Hepatocyte (in vitro differentiated cells): ENCODE measurements around the gene APOL1. TPM values are rescaled to one million over a fixed set of nuclear protein-coding genes. Genes with fewer than 3 reads are reported as not detected.

Experiments
- DNase-seq: peaks from one replicate; pipeline ENCODE4 v3.0.0-alpha.2; 2016; ENCODE audit warnings: low spot score
- H2AFZ ChIP-seq: fragments of 200-600 bp; sonication (generic); 2 replicates; pipeline ENCODE4 v1.6.0; 2016; ENCODE audit warnings: antibody characterized with exemption, mild to moderate bottlenecking
- H3K27ac ChIP-seq: fragments of 200-600 bp; sonication (generic); 2 replicates; pipeline ENCODE4 v1.5.1; 2016; ENCODE audit warnings: mild to moderate bottlenecking
- H3K27me3 ChIP-seq: fragments of 200-600 bp; sonication (generic); 2 replicates; pipeline ENCODE4 v1.6.1; 2016
- H3K36me3 ChIP-seq: fragments of 200-600 bp; sonication (generic); replicated peaks from 2 replicates; pipeline ENCODE4 v1.5.1; 2016; ENCODE audit warnings: low read depth; ENCODE audit not compliant: insufficient read depth
- H3K4me1 ChIP-seq: fragments of 200-600 bp; sonication (generic); 2 replicates; pipeline ENCODE4 v1.5.1; 2016; ENCODE audit warnings: mild to moderate bottlenecking, moderate library complexity; ENCODE audit not compliant: insufficient read depth
- H3K4me2 ChIP-seq: fragments of 200-600 bp; sonication (generic); 2 replicates; pipeline ENCODE4 v1.6.0; 2016
- H3K4me3 ChIP-seq: fragments of 200-600 bp; sonication (generic); 2 replicates; pipeline ENCODE4 v1.5.1; 2016; ENCODE audit warnings: mild to moderate bottlenecking
- H3K79me2 ChIP-seq: fragments of 200-600 bp; sonication (generic); 2 replicates; pipeline ENCODE4 v1.6.0; 2017; ENCODE audit warnings: mild to moderate bottlenecking
- H3K9me2 ChIP-seq: fragments of 200-600 bp; sonication (generic); replicated peaks from 2 replicates; pipeline ENCODE4 v1.6.0; 2017; ENCODE audit warnings: mild to moderate bottlenecking; ENCODE audit not compliant: insufficient read depth
- H3K9me3 ChIP-seq: fragments of 200-600 bp; sonication (generic); 2 replicates; pipeline ENCODE4 v1.5.1; 2016; ENCODE audit warnings: low read depth, mild to moderate bottlenecking
- H4K20me1 ChIP-seq: fragments of 200-600 bp; sonication (generic); 2 replicates; pipeline ENCODE4 v1.6.0; 2016; ENCODE audit warnings: mild to moderate bottlenecking; ENCODE audit not compliant: insufficient read depth, poor library complexity, severe bottlenecking
- CTCF ChIP-seq: fragments of 200-600 bp; sonication (generic); IDR thresholded peaks from 2 replicates; pipeline ENCODE4 v1.5.1; 2016; ENCODE audit warnings: antibody characterized with exemption, mild to moderate bottlenecking; ENCODE audit not compliant: poor library complexity
- EZH2 ChIP-seq: fragments of 200-600 bp; sonication (generic); IDR thresholded peaks from 2 replicates; pipeline ENCODE4 v1.6.1; 2016; ENCODE audit warnings: antibody characterized with exemption, mild to moderate bottlenecking, borderline replicate concordance
- EZH2phosphoT487 ChIP-seq: fragments of 200-600 bp; sonication (generic); IDR thresholded peaks from one replicate; pipeline ENCODE4 v1.6.1; 2018; ENCODE audit warnings: antibody characterized with exemption, mild to moderate bottlenecking, low read depth, moderate library complexity; ENCODE audit not compliant: unreplicated experiment, severe bottlenecking
- WGBS: methylation state at CpG from one replicate; pipeline ENCODE4 v1.1.6; 2016; ENCODE audit warnings: low lambda C conversion rate; ENCODE audit errors: missing lambda C conversion rate; 5-methylcytosine and 5-hydroxymethylcytosine counted together
- polyA plus RNA-seq: library from polyadenylated mRNA; unstranded; fragments of >200 nt; fragmentation: Nextera tagmentation; extraction: Ambion mirVana; gene quantifications from 2 replicates; pipeline ENCODE4 v1.2.1, GENCODE V29; 2016
- total RNA-seq: library from RNA; depleted of rRNA; stranded (reverse); fragments of >200 nt; gene quantifications from 2 replicates; pipeline ENCODE4 v1.2.3, GENCODE V29; 2014

APOL1 gene
- total and polyA plus RNA-seq, 2 experiments from 2014 or later: 6.4 to 7.3 TPM

- peaks cover 5% of the 10 kb centered on the region for H3K79me2 ChIP-seq
- peaks cover 3% of the 10 kb centered on the region for H3K36me3 ChIP-seq
- 92% methylated on average over 19 of the region's 19 CpGs for WGBS
Measured at GRCh38 chr22:36297568-36297967, 44.6 kb downstream of the APOL1 start.

GRCh38 chr22:36298118-36298517 is 45.2 kb downstream of the APOL1 start:
- Histone ChIP-seq H3K4me1 (peaks cover 5% of the 10 kb centered on the region), H2AFZ (no peak overlapping the region), H3K9me3 (no peaks in the 10 kb centered on the region), H3K79me2 (peaks cover 5% of the 10 kb centered on the region), H3K4me3 (no peak overlapping the region), H3K4me2 (no peak overlapping the region), H3K9me2 (no peaks in the 10 kb centered on the region), H3K36me3 (peaks cover 2% of the 10 kb centered on the region), H3K27me3 (no peaks in the 10 kb centered on the region), H4K20me1 (no peaks in the 10 kb centered on the region), H3K27ac (no peak overlapping the region)
- DNase-seq: no peak
- no peak for TF ChIP-seq CTCF
- no peak for TF ChIP-seq EZH2
- no peak for TF ChIP-seq EZH2phosphoT487
- 98% methylated on average over 8 of the region's 8 CpGs for WGBS

More at GRCh38 chr22:36297568-36297967, 44.6 kb downstream of the APOL1 start:
- TF ChIP-seq EZH2: no peak
- TF ChIP-seq CTCF: no peak
- no peak for TF ChIP-seq EZH2phosphoT487
- Histone ChIP-seq H3K9me3 (no peaks in the 10 kb centered on the region), H3K4me3 (no peak overlapping the region), H3K4me1 (peaks cover 5% of the 10 kb centered on the region), H3K9me2 (no peaks in the 10 kb centered on the region), H3K4me2 (no peak overlapping the region), H3K27me3 (no peaks in the 10 kb centered on the region), H4K20me1 (no peaks in the 10 kb centered on the region), H3K27ac (no peak overlapping the region), H2AFZ (no peak overlapping the region)
- no peak for DNase-seq

- Histone ChIP-seq H3K36me3 (no peaks in the 10 kb centered on the region), H2AFZ (no peak overlapping the region), H3K9me3 (no peaks in the 10 kb centered on the region), H3K4me1 (peaks cover 5% of the 10 kb centered on the region), H3K27ac (no peak overlapping the region), H3K4me2 (no peak overlapping the region), H3K79me2 (peaks cover 5% of the 10 kb centered on the region), H3K9me2 (no peaks in the 10 kb centered on the region), H3K27me3 (no peaks in the 10 kb centered on the region), H3K4me3 (no peak overlapping the region), H4K20me1 (no peaks in the 10 kb centered on the region)
- WGBS: 93% methylated on average over 13 of the region's 13 CpGs
- TF ChIP-seq CTCF (no peak), EZH2phosphoT487 (no peak), EZH2 (no peak)
- DNase-seq: no peak
Measured at GRCh38 chr22:36298601-36299000, 45.7 kb downstream of the APOL1 start.

- Histone ChIP-seq H2AFZ (no peak overlapping the region), H3K27me3 (no peaks in the 10 kb centered on the region), H3K4me2 (no peak overlapping the region), H3K4me3 (no peak overlapping the region), H3K27ac (no peak overlapping the region), H3K36me3 (no peaks in the 10 kb centered on the region), H4K20me1 (no peaks in the 10 kb centered on the region), H3K9me2 (no peaks in the 10 kb centered on the region), H3K9me3 (no peaks in the 10 kb centered on the region), H3K4me1 (peaks cover 5% of the 10 kb centered on the region), H3K79me2 (peaks cover 5% of the 10 kb centered on the region)
- DNase-seq: no peak
- TF ChIP-seq CTCF (no peak), EZH2 (no peak), EZH2phosphoT487 (no peak)
- WGBS: 91% methylated on average over 13 of the region's 14 CpGs
Measured at GRCh38 chr22:36299295-36299694, 46.4 kb downstream of the APOL1 start.
